Hepatocyte (in vitro differentiated cells): ENCODE results near the gene TWNK. TPM values are rescaled to one million over a fixed set of nuclear protein-coding genes. Genes with fewer than 3 reads are reported as not detected.

ENCODE experiments used
- DNase-seq: peaks from one replicate; pipeline ENCODE4 v3.0.0-alpha.2; 2016; ENCODE audit warnings: low spot score
- H2AFZ ChIP-seq: fragments of 200-600 bp; sonication (generic); 2 replicates; pipeline ENCODE4 v1.6.0; 2016; ENCODE audit warnings: antibody characterized with exemption, mild to moderate bottlenecking
- H3K27ac ChIP-seq: fragments of 200-600 bp; sonication (generic); 2 replicates; pipeline ENCODE4 v1.5.1; 2016; ENCODE audit warnings: mild to moderate bottlenecking
- H3K27me3 ChIP-seq: fragments of 200-600 bp; sonication (generic); 2 replicates; pipeline ENCODE4 v1.6.1; 2016
- H3K36me3 ChIP-seq: fragments of 200-600 bp; sonication (generic); replicated peaks from 2 replicates; pipeline ENCODE4 v1.5.1; 2016; ENCODE audit warnings: low read depth; ENCODE audit not compliant: insufficient read depth
- H3K4me1 ChIP-seq: fragments of 200-600 bp; sonication (generic); 2 replicates; pipeline ENCODE4 v1.5.1; 2016; ENCODE audit warnings: mild to moderate bottlenecking, moderate library complexity; ENCODE audit not compliant: insufficient read depth
- H3K4me2 ChIP-seq: fragments of 200-600 bp; sonication (generic); 2 replicates; pipeline ENCODE4 v1.6.0; 2016
- H3K4me3 ChIP-seq: fragments of 200-600 bp; sonication (generic); 2 replicates; pipeline ENCODE4 v1.5.1; 2016; ENCODE audit warnings: mild to moderate bottlenecking
- H3K79me2 ChIP-seq: fragments of 200-600 bp; sonication (generic); 2 replicates; pipeline ENCODE4 v1.6.0; 2017; ENCODE audit warnings: mild to moderate bottlenecking
- H3K9me2 ChIP-seq: fragments of 200-600 bp; sonication (generic); replicated peaks from 2 replicates; pipeline ENCODE4 v1.6.0; 2017; ENCODE audit warnings: mild to moderate bottlenecking; ENCODE audit not compliant: insufficient read depth
- H3K9me3 ChIP-seq: fragments of 200-600 bp; sonication (generic); 2 replicates; pipeline ENCODE4 v1.5.1; 2016; ENCODE audit warnings: low read depth, mild to moderate bottlenecking
- H4K20me1 ChIP-seq: fragments of 200-600 bp; sonication (generic); 2 replicates; pipeline ENCODE4 v1.6.0; 2016; ENCODE audit warnings: mild to moderate bottlenecking; ENCODE audit not compliant: insufficient read depth, poor library complexity, severe bottlenecking
- CTCF ChIP-seq: fragments of 200-600 bp; sonication (generic); IDR thresholded peaks from 2 replicates; pipeline ENCODE4 v1.5.1; 2016; ENCODE audit warnings: antibody characterized with exemption, mild to moderate bottlenecking; ENCODE audit not compliant: poor library complexity
- EZH2 ChIP-seq: fragments of 200-600 bp; sonication (generic); IDR thresholded peaks from 2 replicates; pipeline ENCODE4 v1.6.1; 2016; ENCODE audit warnings: antibody characterized with exemption, mild to moderate bottlenecking, borderline replicate concordance
- EZH2phosphoT487 ChIP-seq: fragments of 200-600 bp; sonication (generic); IDR thresholded peaks from one replicate; pipeline ENCODE4 v1.6.1; 2018; ENCODE audit warnings: antibody characterized with exemption, mild to moderate bottlenecking, low read depth, moderate library complexity; ENCODE audit not compliant: unreplicated experiment, severe bottlenecking
- WGBS: methylation state at CpG from one replicate; pipeline ENCODE4 v1.1.6; 2016; ENCODE audit warnings: low lambda C conversion rate; ENCODE audit errors: missing lambda C conversion rate; 5-methylcytosine and 5-hydroxymethylcytosine counted together
- polyA plus RNA-seq: library from polyadenylated mRNA; unstranded; fragments of >200 nt; fragmentation: Nextera tagmentation; extraction: Ambion mirVana; gene quantifications from 2 replicates; pipeline ENCODE4 v1.2.1, GENCODE V29; 2016
- total RNA-seq: library from RNA; depleted of rRNA; stranded (reverse); fragments of >200 nt; gene quantifications from 2 replicates; pipeline ENCODE4 v1.2.3, GENCODE V29; 2014

The TWNK gene
- total and polyA plus RNA-seq, 2 experiments from 2014 or later, result 4.0 to 5.0 TPM

- Histone ChIP-seq H3K27ac (no peak overlapping the region), H3K4me2 (no peak overlapping the region), H3K9me2 (no peaks in the 10 kb centered on the region), H3K27me3 (no peaks in the 10 kb centered on the region), H2AFZ (no peak overlapping the region), H3K36me3 (no peaks in the 10 kb centered on the region), H3K79me2 (no peaks in the 10 kb centered on the region), H3K4me1 (no peaks in the 10 kb centered on the region), H3K9me3 (no peaks in the 10 kb centered on the region), H3K4me3 (no peak overlapping the region), H4K20me1 (no peaks in the 10 kb centered on the region)
- TF ChIP-seq EZH2phosphoT487, result no peak
- no peak for TF ChIP-seq EZH2
- no peak for TF ChIP-seq CTCF
- DNase-seq, result no peak
- over 99% methylated on average over 16 of the region's 16 CpGs for WGBS
Observed at GRCh38 chr10:100979791-100980272, 7.5 kb upstream of the TWNK start.

- TF ChIP-seq CTCF (no peak), EZH2phosphoT487 (no peak), EZH2 (no peak)
- H3K9me2 ChIP-seq, result no peaks in the 10 kb centered on the region
- 92% methylated on average over 2 of the region's 2 CpGs for WGBS
- no peaks in the 10 kb centered on the region for H3K9me3 ChIP-seq
- H3K4me1 ChIP-seq, result peaks cover under 1% of the 10 kb centered on the region
- H3K4me2 ChIP-seq, result no peak overlapping the region
- DNase-seq, result no peak
- no peaks in the 10 kb centered on the region for H4K20me1 ChIP-seq
- H3K27ac ChIP-seq, result no peak overlapping the region
- H3K4me3 ChIP-seq, result no peak overlapping the region
- H3K79me2 ChIP-seq, result no peaks in the 10 kb centered on the region
- no peaks in the 10 kb centered on the region for H3K36me3 ChIP-seq
- H2AFZ ChIP-seq, result no peak overlapping the region
- H3K27me3 ChIP-seq, result no peaks in the 10 kb centered on the region
Observed at GRCh38 chr10:100980311-100980710, 7.0 kb upstream of the TWNK start.

GRCh38 chr10:100980711-100981110, 6.6 kb upstream of the TWNK start:
- DNase-seq, result no peak
- H3K4me1 ChIP-seq, result peaks cover 4% of the 10 kb centered on the region
- no peaks in the 10 kb centered on the region for H3K9me2 ChIP-seq
- no peaks in the 10 kb centered on the region for H3K79me2 ChIP-seq
- H4K20me1 ChIP-seq, result no peaks in the 10 kb centered on the region
- no peaks in the 10 kb centered on the region for H3K36me3 ChIP-seq
- H3K4me3 ChIP-seq, result no peak overlapping the region
- H2AFZ ChIP-seq, result no peak overlapping the region
- WGBS, result 97% methylated on average over 7 of the region's 7 CpGs
- no peak overlapping the region for H3K4me2 ChIP-seq
- TF ChIP-seq EZH2phosphoT487 (no peak), CTCF (no peak), EZH2 (no peak)
- no peak overlapping the region for H3K27ac ChIP-seq
- H3K9me3 ChIP-seq, result no peaks in the 10 kb centered on the region
- H3K27me3 ChIP-seq, result no peaks in the 10 kb centered on the region
